SK-N-SH (cell line): ENCODE measurements around the gene MYL5. TPM values are rescaled to one million over a fixed set of nuclear protein-coding genes. Genes with fewer than 3 reads are reported as not detected.

Experiments
- CTCF ChIA-PET: fragments of 300-600, 350-600 bp; formaldehyde crosslinking; extraction: SDS; loops from one replicate; lab custom pipeline; 2021; lab: Yijun Ruan, JAX
- POLR2A ChIA-PET: fragments of 350-600 bp; sonication (Branson Sonifier 250); formaldehyde crosslinking; extraction: SDS; loops from one replicate; lab custom pipeline; 2020; ENCODE audit warnings: antibody characterized with exemption, inconsistent platforms; lab: Yijun Ruan, JAX
- DNase-seq: peaks from one replicate; pipeline ENCODE4 v3.0.0; 2012
- H2AFZ ChIP-seq: fragments of 200-600 bp; sonication (generic); 2 replicates; pipeline ENCODE4 v1.8.1; 2016; ENCODE audit warnings: antibody characterized with exemption, mild to moderate bottlenecking, low read depth
- H3F3A ChIP-seq: fragments of 200-600 bp; sonication (generic); replicated peaks from 2 replicates; pipeline ENCODE3; 2016; ENCODE audit warnings: antibody characterized with exemption, mild to moderate bottlenecking; ENCODE audit not compliant: insufficient read depth
- H3K27ac ChIP-seq, 2 experiments: fragments of 200-500 bp in 1 of 2; fragments of 200-600 bp in 1 of 2; sonication (Bioruptor generic) in 1 of 2; sonication (generic), shearing (Covaris generic) in 1 of 2; 2 replicates each; pipeline versions ENCODE4 v1.5.1 to v1.6.1; 2014 to 2016; ENCODE audit warnings: low read depth in 2 of 2, inconsistent platforms in 1 of 2, low read length in 1 of 2, mild to moderate bottlenecking in 1 of 2, mixed read lengths in 1 of 2
- H3K27me3 ChIP-seq: fragments of 200-600 bp; sonication (generic), shearing (Covaris generic); 2 replicates; pipeline ENCODE4 v1.6.1; 2016; ENCODE audit warnings: mixed run types; ENCODE audit not compliant: insufficient read depth
- H3K36me3 ChIP-seq, 2 experiments: fragments of 200-500 bp in 1 of 2; fragments of 200-600 bp in 1 of 2; sonication (Bioruptor generic) in 1 of 2; sonication (generic) in 1 of 2; replicated peaks in 1 of 2; 2 replicates each; pipeline versions ENCODE3 to v1.5.1; 2014 to 2016; ENCODE audit warnings: low read length in 1 of 2, mild to moderate bottlenecking in 1 of 2; ENCODE audit not compliant: insufficient read depth in 2 of 2, control insufficient read depth in 1 of 2
- H3K4me1 ChIP-seq, 2 experiments: fragments of 200-500 bp in 1 of 2; fragments of 200-600 bp in 1 of 2; sonication (Bioruptor generic) in 1 of 2; sonication (generic), shearing (Covaris generic) in 1 of 2; 2 replicates each; pipeline versions ENCODE4 v1.5.1 to v1.6.1; 2014 to 2016; ENCODE audit warnings: low read depth in 1 of 2, low read length in 1 of 2, mixed run types in 1 of 2; ENCODE audit not compliant: insufficient read depth in 2 of 2, control insufficient read depth in 1 of 2
- H3K4me2 ChIP-seq: fragments of 200-600 bp; sonication (generic), shearing (Covaris generic); 2 replicates; pipeline ENCODE4 v1.6.1; 2017; ENCODE audit warnings: mixed run types
- H3K4me3 ChIP-seq, 2 experiments: fragments of 200-500 bp in 1 of 2; fragments of 200-600 bp in 1 of 2; sonication (Bioruptor generic) in 1 of 2; sonication (generic), shearing (Covaris generic) in 1 of 2; 2 replicates each; pipeline versions ENCODE4 v1.5.1 to v1.8.1; 2014 to 2016; ENCODE audit warnings: low read depth in 2 of 2, inconsistent platforms in 1 of 2, low read length in 1 of 2, mild to moderate bottlenecking in 1 of 2, mixed read lengths in 1 of 2, moderate library complexity in 1 of 2
- H3K79me2 ChIP-seq: fragments of 200-600 bp; sonication (generic); 2 replicates; pipeline ENCODE4 v1.8.1; 2017; ENCODE audit warnings: mild to moderate bottlenecking; ENCODE audit not compliant: insufficient read depth
- H3K9ac ChIP-seq: fragments of 200-600 bp; sonication (generic); 2 replicates; pipeline ENCODE4 v1.6.1; 2017; ENCODE audit warnings: mixed run types
- H3K9me2 ChIP-seq: fragments of 200-600 bp; sonication (generic); 2 replicates; pipeline ENCODE4 v1.6.1; 2017; ENCODE audit warnings: mixed run types
- H3K9me3 ChIP-seq: fragments of 200-600 bp; sonication (generic); 2 replicates; pipeline ENCODE4 v1.6.1; 2017; ENCODE audit warnings: mixed run types, mild to moderate bottlenecking, moderate library complexity
- H4K20me1 ChIP-seq: fragments of 200-600 bp; sonication (generic); 2 replicates; pipeline ENCODE4 v1.6.1; 2017; ENCODE audit warnings: mild to moderate bottlenecking, mixed run types; ENCODE audit not compliant: insufficient read depth
- ELF1 ChIP-seq: IDR thresholded peaks from 2 replicates; pipeline ENCODE4 v1.4.0; 2012
- EP300 ChIP-seq, 2 experiments: IDR thresholded peaks; 2 replicates each; pipeline versions ENCODE4 v1.4.0 to v1.6.1; 2012; ENCODE audit warnings: borderline replicate concordance in 1 of 2, low read depth in 1 of 2, low read length in 1 of 2
- FOXM1 ChIP-seq: IDR thresholded peaks from 2 replicates; pipeline ENCODE4 v1.4.0; 2012; ENCODE audit warnings: low read depth, mild to moderate bottlenecking
- GABPA ChIP-seq: IDR thresholded peaks from 2 replicates; pipeline ENCODE4 v1.4.0; 2012; ENCODE audit warnings: low read depth, mild to moderate bottlenecking
- MEF2A ChIP-seq: IDR thresholded peaks from 2 replicates; pipeline ENCODE4 v1.4.0; 2012; ENCODE audit warnings: low read depth, borderline replicate concordance
- NFIC ChIP-seq: IDR thresholded peaks from 2 replicates; pipeline ENCODE4 v1.4.0; 2012; ENCODE audit warnings: borderline replicate concordance
- NRF1 ChIP-seq: IDR thresholded peaks from 2 replicates; pipeline ENCODE4 v1.6.1; 2012; ENCODE audit warnings: low read depth, mild to moderate bottlenecking, low read length
- PBX3 ChIP-seq: IDR thresholded peaks from 2 replicates; pipeline ENCODE4; 2012
- RCOR1 ChIP-seq: fragments of 150-350 bp; IDR thresholded peaks from 2 replicates; pipeline ENCODE4 v1.6.1; 2017; ENCODE audit warnings: antibody characterized with exemption, low read length
- RXRA ChIP-seq: IDR thresholded peaks from 2 replicates; pipeline ENCODE4 v1.4.0; 2012; ENCODE audit warnings: low read depth, mild to moderate bottlenecking, borderline replicate concordance
- SMC3 ChIP-seq: IDR thresholded peaks from 2 replicates; pipeline ENCODE4 v1.6.1; 2012; ENCODE audit warnings: low read depth, low read length, improper control_type of control experiment
- TEAD4 ChIP-seq: IDR thresholded peaks from 2 replicates; pipeline ENCODE4 v1.4.0; 2012; ENCODE audit warnings: mild to moderate bottlenecking, borderline replicate concordance; ENCODE audit not compliant: insufficient read depth
- USF2 ChIP-seq: fragments of 150-350 bp; IDR thresholded peaks from 2 replicates; pipeline ENCODE4 v1.6.1; 2017; ENCODE audit warnings: antibody characterized with exemption, low read length, low read depth, borderline replicate concordance
- ZBTB33 ChIP-seq: IDR thresholded peaks from 2 replicates; pipeline ENCODE4 v1.4.0; 2012; ENCODE audit warnings: low read depth, borderline replicate concordance
- WGBS: methylation state at CpG from one replicate; pipeline ENCODE4 v1.1.6; 2017; ENCODE audit warnings: low lambda C conversion rate; 5-methylcytosine and 5-hydroxymethylcytosine counted together
- polyA plus RNA-seq, 3 experiments: library from polyadenylated mRNA; depleted of rRNA; stranded (reverse); fragments of >200 nt; gene quantifications; 2 replicates each; pipeline ENCODE4 v1.2.3, GENCODE V29; 2012
- TF ChIP-seq, protein P1 (sequence below): IDR thresholded peaks from 2 replicates; pipeline ENCODE4 v1.4.0; 2012; ENCODE audit warnings: low read depth, borderline replicate concordance
- TF ChIP-seq, protein P2 (sequence below): fragments of 150-350 bp; IDR thresholded peaks from 2 replicates; pipeline ENCODE4 v1.6.1; 2016; ENCODE audit warnings: mild to moderate bottlenecking, low read depth, low read length

The MYL5 gene
- polyA plus RNA-seq, 1 of the 3 experiments (the other 2 are of a cell fraction) = 46.9 TPM

GRCh38 chr4:680091-680490 lies 5.7 kb downstream of the MYL5 start:
- Histone ChIP-seq H3K27me3 (no peaks in the 10 kb centered on the region), H3K9ac (no peak overlapping the region), H3K4me3 (peak overlapping the region in 1 of 2 experiments; percentile 51; a peak in 1 of 4 replicates), H3K9me3 (no peaks in the 10 kb centered on the region), H3K9me2 (no peaks in the 10 kb centered on the region), H4K20me1 (no peaks in the 10 kb centered on the region), H3K4me2 (peak overlapping the region; percentile 82; the same call in 1 of the 2 replicates), H2AFZ (no peak overlapping the region), H3K36me3 (no peaks in the 10 kb centered on the region), H3K79me2 (peaks cover 8% of the 10 kb centered on the region; the same call in 1 of the 2 replicates), H3F3A (no peaks in the 10 kb centered on the region), H3K4me1 (peaks cover 6 to 49% of the 10 kb centered on the region in 2 experiments; a peak in 1 of 4 replicates), H3K27ac (peak overlapping the region in 1 of 2 experiments; percentile 85; a peak in 1 of 4 replicates)
- DNase-seq = no peak
- POLR2A ChIA-PET = interaction anchor here (1.1 to 1.8 kb wide), 2 partner anchors 9 to 16 kb away, joined by 5 to 6 read pairs; no protein-coding TSS in a partner anchor
- CTCF ChIA-PET = no interaction called here
- TF ChIP-seq SMC3 = no peak
- TF ChIP-seq NFIC = no peak
- TF ChIP-seq NRF1 = no peak
- no peak for TF ChIP-seq ZBTB33
- no peak for TF ChIP-seq TEAD4
- TF ChIP-seq, protein P1, sequence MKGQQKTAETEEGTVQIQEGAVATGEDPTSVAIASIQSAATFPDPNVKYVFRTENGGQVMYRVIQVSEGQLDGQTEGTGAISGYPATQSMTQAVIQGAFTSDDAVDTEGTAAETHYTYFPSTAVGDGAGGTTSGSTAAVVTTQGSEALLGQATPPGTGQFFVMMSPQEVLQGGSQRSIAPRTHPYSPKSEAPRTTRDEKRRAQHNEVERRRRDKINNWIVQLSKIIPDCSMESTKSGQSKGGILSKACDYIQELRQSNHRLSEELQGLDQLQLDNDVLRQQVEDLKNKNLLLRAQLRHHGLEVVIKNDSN = no peak
- no peak for TF ChIP-seq RXRA
- no peak for TF ChIP-seq RCOR1
- TF ChIP-seq MEF2A = no peak
- TF ChIP-seq, protein P2, sequence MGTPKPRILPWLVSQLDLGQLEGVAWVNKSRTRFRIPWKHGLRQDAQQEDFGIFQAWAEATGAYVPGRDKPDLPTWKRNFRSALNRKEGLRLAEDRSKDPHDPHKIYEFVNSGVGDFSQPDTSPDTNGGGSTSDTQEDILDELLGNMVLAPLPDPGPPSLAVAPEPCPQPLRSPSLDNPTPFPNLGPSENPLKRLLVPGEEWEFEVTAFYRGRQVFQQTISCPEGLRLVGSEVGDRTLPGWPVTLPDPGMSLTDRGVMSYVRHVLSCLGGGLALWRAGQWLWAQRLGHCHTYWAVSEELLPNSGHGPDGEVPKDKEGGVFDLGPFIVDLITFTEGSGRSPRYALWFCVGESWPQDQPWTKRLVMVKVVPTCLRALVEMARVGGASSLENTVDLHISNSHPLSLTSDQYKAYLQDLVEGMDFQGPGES = no peak
- no peak for TF ChIP-seq ELF1
- TF ChIP-seq PBX3 = no peak
- TF ChIP-seq GABPA = no peak
- TF ChIP-seq FOXM1 = no peak
- no peak for TF ChIP-seq EP300 (IDR thresholded peaks at IDR 0.05; ENCODE audit: borderline replicate concordance in 1 of 2, low read depth in 1 of 2, low read length in 1 of 2)
- no peak for TF ChIP-seq USF2
- 100% methylated on average over 1 of the region's 9 CpGs for WGBS
